Adrenal gland (tissue), 12 donors: ENCODE data around the gene NIPBL. TPM values are rescaled to one million over a fixed set of nuclear protein-coding genes. Genes with fewer than 3 reads are reported as not detected.
"Not testable (repeated sequence)": the region's sequence is repeated elsewhere in the genome, so short reads cannot be mapped to it uniquely, and the experiment has no call there.

ENCODE experiments used
- DNase-seq, 7 donors: peaks; one replicate each; pipeline ENCODE4 v3.0.0-alpha.2; 2019 to 2020
- H3K27ac ChIP-seq, 5 donors: fragments of 200-600 bp; sonication (generic) in 4 of 5; 1 replicate in 3 of 5; 2 replicates in 2 of 5; pipeline versions ENCODE4 v1.5.1 to v1.8.0; 2016 to 2020; ENCODE audit warnings: mild to moderate bottlenecking in 1 of 5
- H3K27me3 ChIP-seq: fragments of 200-600 bp; 2 replicates; pipeline ENCODE4 v1.8.0; 2021
- H3K36me3 ChIP-seq, 2 donors: fragments of 200-600 bp; replicated peaks in 1 of 2; 1 replicate in 1 of 2; 2 replicates in 1 of 2; pipeline versions ENCODE4 v1.5.1 to v1.8.0; 2018 to 2022
- H3K4me1 ChIP-seq, 2 donors: fragments of 200-600 bp; replicated peaks in 1 of 2; 1 replicate in 1 of 2; 2 replicates in 1 of 2; pipeline versions ENCODE4 v1.5.1 to v1.8.0; 2018 to 2021
- H3K4me3 ChIP-seq, 4 donors: fragments of 200-600 bp; sonication (generic) in 3 of 4; one replicate each; pipeline ENCODE4 v1.5.1; 2016 to 2018
- H3K9me3 ChIP-seq, 3 donors: fragments of 200-600 bp; sonication (generic) in 1 of 3; replicated peaks in 1 of 3; 1 replicate in 2 of 3; 2 replicates in 1 of 3; pipeline versions ENCODE4 v1.5.1 to v1.8.0; 2016 to 2021
- POLR2A ChIP-seq, 2 donors: fragments of 450-650 bp; IDR thresholded peaks; one replicate each; pipeline ENCODE4 v1.6.1; 2017; ENCODE audit warnings: antibody characterized with exemption in 2 of 2, mild to moderate bottlenecking in 2 of 2, moderate library complexity in 1 of 2
- WGBS, 4 donors: extraction: QIAGEN DNeasy Blood & Tissue Kit in 2 of 4; methylation state at CpG; one replicate each; pipeline versions ENCODE4 v1.1.5 to v1.1.7; 2013 to 2017; 5-methylcytosine and 5-hydroxymethylcytosine counted together
- intact Hi-C, 2 donors: fragments of 100-400 bp; cut with DNase I; formaldehyde crosslinking; loops; one replicate each; pipeline versions ENCODE4 v1.14.1 to v1.15.0; 2022 to 2023
- polyA plus RNA-seq, 3 donors: library from polyadenylated mRNA; stranded (reverse); fragments of 200-250 nt in 2 of 3; fragments of 350-450 nt in 1 of 3; fragmentation: Illumina TruSeq in 1 of 3; extraction: RNeasy Lipid Tissue Mini Kit (QIAGEN cat#74804) in 1 of 3; gene quantifications; one replicate each; pipeline ENCODE4 v1.2.3, GENCODE V29; 2013 to 2014
- total RNA-seq, 9 donors: library from RNA; depleted of rRNA in 4 of 9; stranded (reverse); fragments of >200 nt in 4 of 9; fragments of 120-200 nt in 1 of 9; fragmentation: NEBNext Ultra II Directional in 1 of 9; extraction: Animal tissue kit (Norgen Biotek cat#: 25700) in 1 of 9; gene quantifications; one replicate each; pipeline versions ENCODE4 v1.1.0 to v1.2.4, GENCODE V29; 2013 to 2023
- TF ChIP-seq, protein P1 (sequence below), 6 experiments: fragments of 450-650 bp in 4 of 6; fragments of 200-600 bp in 2 of 6; sonication (generic) in 1 of 6; IDR thresholded peaks; 1 replicate in 5 of 6; 2 replicates in 1 of 6; pipeline versions ENCODE4 v1.5.1 to v1.8.0; 2016 to 2021; ENCODE audit warnings: antibody characterized with exemption in 6 of 6, mild to moderate bottlenecking in 2 of 6, moderate library complexity in 1 of 6
- donor health status: healthy with polysubstance abuse.
- donor health status: Bipolar disorder and iron deficiency.
- donor health status: DM: yes; HTN: yes; CAD: no.
- donor health status: DM: no; HTN: no; CAD: no.
- donor health status: DM: no; HTN: no; CAD: no.
- donor health status: DM: yes; HTN: yes; CAD: no.

Gene NIPBL
- total and polyA plus RNA-seq, 12 donors = 15.7 to 54.5 (median 41.9) TPM

DNA sequence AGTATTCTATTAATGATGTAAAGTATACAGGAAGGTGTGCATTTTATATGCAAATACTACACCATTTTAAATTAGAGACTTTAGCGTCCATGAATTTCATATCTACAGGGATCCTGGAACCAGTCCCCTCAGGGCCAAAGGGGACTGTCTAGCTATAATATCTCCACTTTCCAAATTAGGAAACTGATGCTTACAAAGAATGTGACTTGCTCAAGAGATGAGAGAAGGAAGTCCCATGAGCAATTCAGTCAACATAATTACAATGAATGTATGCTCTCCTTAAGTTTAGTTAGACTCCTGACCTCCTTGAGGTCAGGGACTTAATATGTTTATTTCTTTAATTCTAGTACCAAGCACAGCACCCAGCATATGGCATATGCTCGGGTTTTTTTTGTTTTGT lies 23.7 kb downstream of the NIPBL start:
- Histone ChIP-seq H3K27me3 (no peaks in the 10 kb centered on the region), H3K4me1 (peaks cover 0 to 42% of the 10 kb centered on the region in 2 donors), H3K9me3 (peaks cover 0 to 5% (median 0%) of the 10 kb centered on the region in 3 donors), H3K4me3 (no peak overlapping the region), H3K36me3 (no peaks in the 10 kb centered on the region), H3K27ac (no peak overlapping the region)
- WGBS, 4 donors = 70 to 78% (median 74%) methylated on average over 2 of the region's 2 CpGs
- no peak for DNase-seq
- intact Hi-C loops = no loop called here
- no peak for TF ChIP-seq POLR2A (IDR thresholded peaks at IDR 0.05)
- TF ChIP-seq, protein P1, sequence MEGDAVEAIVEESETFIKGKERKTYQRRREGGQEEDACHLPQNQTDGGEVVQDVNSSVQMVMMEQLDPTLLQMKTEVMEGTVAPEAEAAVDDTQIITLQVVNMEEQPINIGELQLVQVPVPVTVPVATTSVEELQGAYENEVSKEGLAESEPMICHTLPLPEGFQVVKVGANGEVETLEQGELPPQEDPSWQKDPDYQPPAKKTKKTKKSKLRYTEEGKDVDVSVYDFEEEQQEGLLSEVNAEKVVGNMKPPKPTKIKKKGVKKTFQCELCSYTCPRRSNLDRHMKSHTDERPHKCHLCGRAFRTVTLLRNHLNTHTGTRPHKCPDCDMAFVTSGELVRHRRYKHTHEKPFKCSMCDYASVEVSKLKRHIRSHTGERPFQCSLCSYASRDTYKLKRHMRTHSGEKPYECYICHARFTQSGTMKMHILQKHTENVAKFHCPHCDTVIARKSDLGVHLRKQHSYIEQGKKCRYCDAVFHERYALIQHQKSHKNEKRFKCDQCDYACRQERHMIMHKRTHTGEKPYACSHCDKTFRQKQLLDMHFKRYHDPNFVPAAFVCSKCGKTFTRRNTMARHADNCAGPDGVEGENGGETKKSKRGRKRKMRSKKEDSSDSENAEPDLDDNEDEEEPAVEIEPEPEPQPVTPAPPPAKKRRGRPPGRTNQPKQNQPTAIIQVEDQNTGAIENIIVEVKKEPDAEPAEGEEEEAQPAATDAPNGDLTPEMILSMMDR (IDR thresholded peaks at IDR 0.05) = no peak

DNA sequence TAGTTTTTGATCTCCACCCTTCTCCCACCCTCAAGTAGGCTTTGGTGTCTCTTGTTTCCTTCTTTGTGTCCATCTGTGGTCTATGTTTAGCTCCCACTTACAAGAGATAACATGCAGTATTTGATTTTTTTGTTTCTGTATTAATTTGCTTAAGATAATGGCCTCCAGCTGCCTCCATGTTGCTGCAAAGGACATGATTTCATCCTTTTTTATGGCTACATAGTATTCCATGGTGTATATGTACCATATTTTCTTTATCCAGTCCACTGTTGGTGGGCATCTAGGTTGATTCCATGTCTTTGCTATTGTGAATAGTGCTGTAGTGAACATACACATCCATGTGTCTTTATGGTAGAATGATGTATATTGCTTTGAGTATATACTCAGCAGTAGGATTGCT lies 24.5 kb downstream of the NIPBL start:
- DNase-seq, H3K27me3 ChIP-seq, H3K9me3 ChIP-seq, H3K4me3 ChIP-seq, H3K36me3 ChIP-seq, intact Hi-C loops, H3K27ac ChIP-seq: not testable (repeated sequence)
- peaks cover 0 to 35% of the 10 kb centered on the region in 2 donors for H3K4me1 ChIP-seq

DNA sequence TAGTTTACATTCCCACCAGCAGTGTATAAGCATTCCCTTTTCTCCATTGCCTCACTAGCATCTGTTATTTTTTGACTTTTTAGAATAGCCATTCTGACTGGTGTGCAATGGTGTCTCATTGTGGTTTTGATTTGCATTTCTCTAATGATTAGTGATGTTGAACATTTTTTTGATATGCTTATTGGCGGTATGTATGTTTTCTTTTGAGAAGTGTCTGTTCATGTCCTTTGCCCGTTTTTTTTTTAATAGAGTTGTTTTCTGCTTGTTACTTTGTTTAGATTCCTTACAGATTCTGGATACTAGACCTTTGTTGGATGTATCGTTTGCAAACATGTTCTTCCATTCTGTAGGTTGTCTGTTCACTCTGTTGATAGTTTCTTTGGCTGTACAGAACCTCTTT lies 25.3 kb downstream of the NIPBL start:
- intact Hi-C loops = no loop called here
- 95 to 100% (median 98%) methylated on average over 3 of the region's 3 CpGs for WGBS, 4 donors
- Histone ChIP-seq H3K4me1 (peaks cover 0 to 34% of the 10 kb centered on the region in 2 donors), H3K27me3 (no peaks in the 10 kb centered on the region), H3K27ac (no peak overlapping the region), H3K9me3 (peaks cover 0 to 5% (median 0%) of the 10 kb centered on the region in 3 donors), H3K36me3 (no peaks in the 10 kb centered on the region), H3K4me3 (no peak overlapping the region)
- DNase-seq = no peak
- TF ChIP-seq, protein P1 (IDR thresholded peaks at IDR 0.05) = no peak
- no peak for TF ChIP-seq POLR2A (IDR thresholded peaks at IDR 0.05)

DNA sequence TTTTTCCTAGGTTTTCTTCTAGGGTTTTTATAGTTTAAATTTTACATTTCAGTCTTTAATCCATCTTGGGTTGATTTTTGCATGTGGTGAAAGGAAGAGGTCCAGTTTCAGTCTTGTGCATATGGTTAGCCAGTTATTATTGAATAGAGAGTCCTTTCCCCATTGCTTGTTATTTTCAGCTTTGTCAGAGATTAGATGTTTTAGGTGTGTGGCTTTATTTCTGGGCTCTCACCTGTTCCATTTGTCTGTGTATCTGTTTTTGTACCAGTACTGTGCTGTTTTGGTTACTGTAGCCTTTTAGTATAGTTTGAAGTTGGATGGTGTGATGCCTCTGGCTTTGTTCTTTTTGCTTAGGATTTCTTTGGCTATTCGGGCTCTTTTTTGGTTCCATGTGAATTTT lies 25.8 kb downstream of the NIPBL start:
- Histone ChIP-seq H3K36me3 (no peaks in the 10 kb centered on the region), H3K27me3 (no peaks in the 10 kb centered on the region), H3K4me1 (peaks cover 0 to 31% of the 10 kb centered on the region in 2 donors), H3K4me3 (no peak overlapping the region), H3K9me3 (peaks cover 0 to 5% (median 0%) of the 10 kb centered on the region in 3 donors), H3K27ac (no peak overlapping the region)
- no peak for TF ChIP-seq POLR2A (IDR thresholded peaks at IDR 0.05)
- TF ChIP-seq, protein P1 (IDR thresholded peaks at IDR 0.05) = no peak
- intact Hi-C loops = no loop called here
- DNase-seq = no peak
- 93 to 100% (median 97%) methylated on average over 1 of the region's 1 CpG for WGBS, 4 donors

DNA sequence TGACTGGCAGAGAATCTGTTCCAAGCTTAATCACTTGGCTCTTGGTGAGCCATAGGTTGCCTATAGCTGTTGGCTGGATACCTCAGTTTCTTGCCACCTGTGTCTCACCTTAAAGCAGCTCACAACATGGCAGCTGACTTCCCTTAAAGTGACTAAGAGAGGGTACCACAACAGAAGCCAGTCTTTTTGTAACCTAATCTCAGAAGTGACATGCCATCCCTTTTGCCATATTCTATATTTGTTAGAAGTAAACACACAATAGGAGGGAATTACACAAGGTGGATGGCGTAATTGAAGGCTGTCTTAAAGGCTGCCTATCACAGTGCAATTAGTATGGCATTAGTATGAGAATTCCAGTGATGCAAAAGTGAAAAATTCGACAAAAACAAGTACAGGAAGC lies 28.1 kb downstream of the NIPBL start:
- H3K36me3 ChIP-seq = no peaks in the 10 kb centered on the region
- peaks cover 8 to 23% of the 10 kb centered on the region in 2 donors for H3K4me1 ChIP-seq
- peaks cover 0 to 5% (median 0%) of the 10 kb centered on the region in 3 donors for H3K9me3 ChIP-seq
- no peak overlapping the region for H3K4me3 ChIP-seq
- no peak for DNase-seq
- H3K27me3 ChIP-seq = no peaks in the 10 kb centered on the region
- TF ChIP-seq POLR2A (IDR thresholded peaks at IDR 0.05) = no peak
- TF ChIP-seq, protein P1 (IDR thresholded peaks at IDR 0.05) = no peak
- 91 to 94% (median 92%) methylated on average over 2 of the region's 2 CpGs for WGBS, 4 donors
- intact Hi-C loops = no loop called here
- H3K27ac ChIP-seq = no peak overlapping the region
